ENCODE results near the gene SH2D3C. TPM values are rescaled to one million over a fixed set of nuclear protein-coding genes. Genes with fewer than 3 reads are reported as not detected.

SH2D3C gene
- polyA plus RNA-seq, 1 experiment: 0.04 TPM

DNA sequence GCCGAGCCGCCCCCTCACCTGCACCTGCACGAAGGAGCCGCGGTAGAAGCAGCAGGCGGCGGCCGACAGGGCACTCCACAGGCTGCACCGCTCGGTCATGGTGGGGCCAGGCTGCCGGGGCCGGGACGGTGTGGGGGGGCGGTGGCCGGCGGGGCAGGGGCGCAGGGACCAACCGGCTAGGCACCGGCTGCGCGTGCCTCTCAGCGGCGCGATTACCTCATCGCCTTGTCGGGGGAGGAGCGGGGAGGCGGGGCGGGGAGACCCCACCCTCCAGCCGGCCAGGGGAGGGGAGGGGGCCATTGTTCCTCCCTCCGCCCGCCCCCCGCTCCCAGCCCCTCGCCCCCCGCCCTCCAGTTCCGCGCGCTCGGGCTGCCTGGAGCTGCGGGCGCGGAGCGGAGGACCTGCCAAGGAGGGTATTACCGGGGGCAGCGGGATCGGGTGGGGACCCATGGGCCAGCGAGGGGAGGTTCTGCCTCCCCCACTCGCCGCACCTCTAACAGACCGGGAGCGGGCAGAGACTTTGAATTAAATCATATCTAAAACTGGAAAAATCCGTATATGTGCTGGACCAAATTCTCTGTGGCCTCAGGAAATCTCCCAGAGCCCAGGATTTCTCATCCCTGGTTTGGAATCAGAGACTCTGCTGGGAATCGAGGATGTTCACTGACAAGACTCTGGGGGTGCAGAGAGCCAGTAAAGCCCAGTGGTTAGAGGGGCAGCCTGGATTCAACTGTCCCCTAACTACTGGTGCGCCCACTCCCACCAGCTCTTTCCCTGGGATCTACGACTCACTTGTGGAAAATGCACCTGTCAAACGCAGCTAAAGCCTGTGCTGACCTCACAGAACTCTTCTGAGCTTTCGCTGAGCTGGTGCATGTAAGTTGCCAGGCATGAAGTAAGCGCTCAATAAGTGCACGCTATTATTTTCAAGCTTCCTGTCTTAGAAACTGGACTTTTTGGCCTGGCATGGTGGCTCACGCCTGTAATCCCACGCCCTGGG lies 23.1 kb downstream of the SH2D3C start:
- ChIA-PET CTCF (interaction anchor here (1.0 kb wide), 1 partner anchor 29 kb away, joined by 3 read pairs; no protein-coding TSS in a partner anchor), POLR2A (no interaction called here)
- DNase-seq (ENCODE audit: low read depth): no peak
- no peak overlapping the region for H3K4me3 ChIP-seq (ENCODE audit: low read depth, low read length)
- peaks cover 26% of the 10 kb centered on the region for H3K27me3 ChIP-seq (ENCODE audit: control insufficient read depth, insufficient read depth, low read length)
- no peaks in the 10 kb centered on the region for H3K36me3 ChIP-seq (ENCODE audit: control insufficient read depth, insufficient read depth, low read length)
- TF ChIP-seq, protein P1, sequence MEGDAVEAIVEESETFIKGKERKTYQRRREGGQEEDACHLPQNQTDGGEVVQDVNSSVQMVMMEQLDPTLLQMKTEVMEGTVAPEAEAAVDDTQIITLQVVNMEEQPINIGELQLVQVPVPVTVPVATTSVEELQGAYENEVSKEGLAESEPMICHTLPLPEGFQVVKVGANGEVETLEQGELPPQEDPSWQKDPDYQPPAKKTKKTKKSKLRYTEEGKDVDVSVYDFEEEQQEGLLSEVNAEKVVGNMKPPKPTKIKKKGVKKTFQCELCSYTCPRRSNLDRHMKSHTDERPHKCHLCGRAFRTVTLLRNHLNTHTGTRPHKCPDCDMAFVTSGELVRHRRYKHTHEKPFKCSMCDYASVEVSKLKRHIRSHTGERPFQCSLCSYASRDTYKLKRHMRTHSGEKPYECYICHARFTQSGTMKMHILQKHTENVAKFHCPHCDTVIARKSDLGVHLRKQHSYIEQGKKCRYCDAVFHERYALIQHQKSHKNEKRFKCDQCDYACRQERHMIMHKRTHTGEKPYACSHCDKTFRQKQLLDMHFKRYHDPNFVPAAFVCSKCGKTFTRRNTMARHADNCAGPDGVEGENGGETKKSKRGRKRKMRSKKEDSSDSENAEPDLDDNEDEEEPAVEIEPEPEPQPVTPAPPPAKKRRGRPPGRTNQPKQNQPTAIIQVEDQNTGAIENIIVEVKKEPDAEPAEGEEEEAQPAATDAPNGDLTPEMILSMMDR (IDR thresholded peaks at IDR 0.05; ENCODE audit: insufficient read depth, low read depth, low read length): no peak

DNA sequence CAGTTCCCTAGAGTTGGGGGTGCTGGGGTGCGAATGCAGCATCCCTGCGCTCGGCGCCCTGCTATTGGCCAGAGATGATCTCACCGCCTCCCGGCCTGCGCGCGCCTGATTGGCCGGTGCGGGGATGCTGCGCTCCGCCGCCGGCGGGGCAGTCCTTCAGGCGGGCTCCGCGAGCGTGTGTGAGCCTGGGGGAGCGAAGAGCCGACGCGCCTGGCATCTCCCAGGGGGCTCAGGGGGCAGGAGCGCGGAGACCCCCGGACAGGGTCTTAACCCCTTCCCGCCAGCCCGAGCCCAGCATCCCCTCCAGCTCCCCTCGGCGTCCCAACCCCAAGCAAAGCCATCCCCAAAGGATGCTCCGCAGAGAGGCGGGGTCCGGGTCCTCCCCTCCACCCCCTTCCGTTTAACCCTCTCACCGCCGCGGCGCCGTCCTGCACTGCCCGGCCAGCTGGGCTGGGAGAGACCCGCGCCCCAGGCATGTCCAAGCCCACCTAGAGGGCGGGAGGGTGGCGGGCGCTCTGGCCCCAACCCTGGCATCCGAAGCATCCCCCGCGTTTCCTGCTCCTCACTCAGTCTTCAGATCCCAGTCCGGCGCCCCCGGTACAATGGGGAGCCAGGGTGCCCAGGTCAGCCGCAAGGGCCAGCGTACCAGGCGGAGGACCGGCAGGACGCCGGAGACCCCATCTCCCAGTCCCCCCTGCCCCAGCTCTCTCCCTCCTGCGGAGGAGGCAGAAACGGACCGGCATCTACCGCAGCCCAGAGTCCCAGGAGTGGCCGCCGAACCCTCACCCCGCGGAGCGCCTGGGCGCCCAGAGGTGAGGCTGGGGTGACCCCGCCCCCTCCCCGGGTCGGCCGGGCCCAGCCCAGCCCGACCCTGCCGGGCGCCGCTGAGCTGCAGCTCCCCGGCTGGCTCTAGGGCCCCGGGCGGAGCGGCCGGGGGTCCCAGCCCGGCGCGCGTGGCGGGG lies 24.1 kb downstream of the SH2D3C start:
- TF ChIP-seq, protein P1 (IDR thresholded peaks at IDR 0.05; ENCODE audit: insufficient read depth, low read depth, low read length): no peak
- DNase-seq (ENCODE audit: low read depth): no peak
- H3K27me3 ChIP-seq (ENCODE audit: control insufficient read depth, insufficient read depth, low read length): peaks cover 24% of the 10 kb centered on the region
- no peak overlapping the region for H3K4me3 ChIP-seq (ENCODE audit: low read depth, low read length)
- ChIA-PET CTCF (no interaction called here), POLR2A (no interaction called here)
- no peaks in the 10 kb centered on the region for H3K36me3 ChIP-seq (ENCODE audit: control insufficient read depth, insufficient read depth, low read length)

GRCh38 chr9:127753622-127754021 lies 24.8 kb downstream of the SH2D3C start:
- TF ChIP-seq, protein P1 (IDR thresholded peaks at IDR 0.05; ENCODE audit: insufficient read depth, low read depth, low read length): no peak
- ChIA-PET CTCF (no interaction called here), POLR2A (no interaction called here)
- H3K36me3 ChIP-seq (ENCODE audit: control insufficient read depth, insufficient read depth, low read length): no peaks in the 10 kb centered on the region
- no peak overlapping the region for H3K4me3 ChIP-seq (ENCODE audit: low read depth, low read length)
- no peak for DNase-seq (ENCODE audit: low read depth)
- H3K27me3 ChIP-seq (ENCODE audit: control insufficient read depth, insufficient read depth, low read length): peaks cover 26% of the 10 kb centered on the region

DNA sequence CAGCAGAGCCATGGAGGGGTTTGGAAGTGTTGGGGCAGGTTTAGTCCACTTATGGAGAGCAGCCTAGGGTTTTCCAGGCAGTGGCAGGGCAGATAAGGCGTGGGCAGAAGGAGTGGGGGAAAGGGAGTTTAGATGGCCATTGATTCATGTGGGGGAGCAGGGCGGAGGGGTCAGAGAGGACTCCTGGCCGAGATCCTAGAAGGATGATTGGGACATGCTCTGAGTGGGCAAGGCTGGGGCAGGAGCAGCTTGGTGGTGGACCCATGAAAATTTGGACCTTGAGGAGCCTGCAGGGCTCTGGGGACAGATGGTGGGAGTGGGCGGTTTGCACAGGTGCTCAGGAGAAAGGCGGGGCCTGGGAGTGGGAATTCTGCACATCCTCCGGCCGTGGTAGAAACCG lies 25.3 kb downstream of the SH2D3C start:
- no peak for DNase-seq (ENCODE audit: low read depth)
- peaks cover 26% of the 10 kb centered on the region for H3K27me3 ChIP-seq (ENCODE audit: control insufficient read depth, insufficient read depth, low read length)
- H3K4me3 ChIP-seq (ENCODE audit: low read depth, low read length): no peak overlapping the region
- CTCF ChIA-PET: interaction anchor here (0.7 kb wide), 1 partner anchor 9 kb away, joined by 3 read pairs; no protein-coding TSS in a partner anchor
- H3K36me3 ChIP-seq (ENCODE audit: control insufficient read depth, insufficient read depth, low read length): no peaks in the 10 kb centered on the region
- POLR2A ChIA-PET: no interaction called here
- TF ChIP-seq, protein P1 (IDR thresholded peaks at IDR 0.05; ENCODE audit: insufficient read depth, low read depth, low read length): no peak
